DOHH2 (cell line): ENCODE results near the gene PAX7.

Experiments used
- EZH2phosphoT487 ChIP-seq: fragments of 200-600 bp; sonication (generic); IDR thresholded peaks from 2 replicates; pipeline ENCODE4 v1.6.1; 2017; ENCODE audit warnings: borderline replicate concordance, mild to moderate bottlenecking, antibody characterized with exemption, low read length, moderate library complexity, mixed read lengths
- TF ChIP-seq, protein P1 (sequence below): fragments of 200-600 bp; sonication (generic); IDR thresholded peaks from one replicate; pipeline ENCODE4 v1.5.1; 2014; ENCODE audit warnings: antibody characterized with exemption, mild to moderate bottlenecking, low read depth, low read length; ENCODE audit not compliant: poor library complexity, severe bottlenecking

DNA sequence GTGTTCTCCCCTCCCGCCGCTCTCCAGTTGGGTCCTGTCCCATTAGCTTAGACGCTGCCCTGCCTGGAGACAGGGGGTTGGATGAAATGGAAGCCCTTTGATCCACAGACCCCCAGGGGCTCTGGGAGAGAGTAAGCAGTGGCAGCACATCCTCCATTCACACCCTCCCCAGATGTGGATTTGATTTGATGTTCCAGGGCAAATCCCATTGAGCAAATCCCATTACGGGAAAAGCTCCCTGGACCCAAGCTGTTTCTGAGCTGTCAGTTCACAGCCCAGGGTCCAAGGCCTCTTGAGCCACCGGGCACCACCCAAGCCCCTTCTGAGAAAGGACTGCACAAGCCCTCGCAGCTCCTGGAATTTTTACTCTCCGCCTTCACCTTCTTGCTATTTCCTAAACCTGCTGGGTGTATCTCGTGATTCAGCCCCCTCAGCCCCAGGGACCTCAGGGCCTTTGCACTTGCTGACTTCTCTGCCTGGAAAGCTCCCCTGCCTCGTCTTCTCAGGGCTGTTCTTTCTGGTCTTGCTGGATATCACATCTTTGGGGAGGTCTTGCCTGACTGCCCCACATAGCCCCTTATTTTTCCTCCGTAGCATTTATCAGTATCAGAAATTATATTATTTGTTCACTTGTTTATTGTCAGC, 101.1 kb downstream of the PAX7 start:
- TF ChIP-seq, protein P1, sequence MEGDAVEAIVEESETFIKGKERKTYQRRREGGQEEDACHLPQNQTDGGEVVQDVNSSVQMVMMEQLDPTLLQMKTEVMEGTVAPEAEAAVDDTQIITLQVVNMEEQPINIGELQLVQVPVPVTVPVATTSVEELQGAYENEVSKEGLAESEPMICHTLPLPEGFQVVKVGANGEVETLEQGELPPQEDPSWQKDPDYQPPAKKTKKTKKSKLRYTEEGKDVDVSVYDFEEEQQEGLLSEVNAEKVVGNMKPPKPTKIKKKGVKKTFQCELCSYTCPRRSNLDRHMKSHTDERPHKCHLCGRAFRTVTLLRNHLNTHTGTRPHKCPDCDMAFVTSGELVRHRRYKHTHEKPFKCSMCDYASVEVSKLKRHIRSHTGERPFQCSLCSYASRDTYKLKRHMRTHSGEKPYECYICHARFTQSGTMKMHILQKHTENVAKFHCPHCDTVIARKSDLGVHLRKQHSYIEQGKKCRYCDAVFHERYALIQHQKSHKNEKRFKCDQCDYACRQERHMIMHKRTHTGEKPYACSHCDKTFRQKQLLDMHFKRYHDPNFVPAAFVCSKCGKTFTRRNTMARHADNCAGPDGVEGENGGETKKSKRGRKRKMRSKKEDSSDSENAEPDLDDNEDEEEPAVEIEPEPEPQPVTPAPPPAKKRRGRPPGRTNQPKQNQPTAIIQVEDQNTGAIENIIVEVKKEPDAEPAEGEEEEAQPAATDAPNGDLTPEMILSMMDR = no peak
- no peak for TF ChIP-seq EZH2phosphoT487
